ENCODE data around the gene ZNF432.

- TF ChIP-seq POLR2A (IDR thresholded peaks at IDR 0.05) (no peak), CTCF (IDR thresholded peaks at IDR 0.05) (no peak)
Observed at GRCh38 chr19:51983361-51983760, 65.3 kb downstream of the ZNF432 start.
